Prostate gland (tissue), 2 donors: ENCODE results near the gene PAPSS2.

ENCODE experiments used
- CTCF ChIP-seq, 4 experiments: fragments of 200-600 bp in 2 of 4; fragments of 450-650 bp in 2 of 4; sonication (generic) in 2 of 4; IDR thresholded peaks; 1 replicate in 3 of 4; 2 replicates in 1 of 4; pipeline ENCODE4 v1.5.1; 2016 to 2019; ENCODE audit warnings: antibody characterized with exemption in 4 of 4, mild to moderate bottlenecking in 2 of 4, moderate library complexity in 2 of 4
- POLR2A ChIP-seq: fragments of 450-650 bp; IDR thresholded peaks from one replicate; pipeline ENCODE4 v1.6.1; 2016; ENCODE audit warnings: antibody characterized with exemption, mild to moderate bottlenecking
- POLR2AphosphoS5 ChIP-seq: sonication (generic); formaldehyde crosslinking; IDR thresholded peaks from one replicate; pipeline ENCODE4 v1.6.1; 2017; ENCODE audit warnings: antibody characterized with exemption

- TF ChIP-seq CTCF (IDR thresholded peaks at IDR 0.05) (no peak), POLR2A (no peak), POLR2AphosphoS5 (no peak)
Measured at GRCh38 chr10:87646192-87646909, 13.3 kb upstream of the PAPSS2 start.
